SIG-M5 (cell line): Measurements from ENCODE around the gene MIA2.
"Not testable (repeated sequence)": the region's sequence is repeated elsewhere in the genome, so short reads cannot be mapped to it uniquely, and the experiment has no call there.

ENCODE experiments used
- DNase-seq: peaks from one replicate; lab custom pipeline; 2025; lab: John Stamatoyannopoulos, UW

Gene MIA2

DNA sequence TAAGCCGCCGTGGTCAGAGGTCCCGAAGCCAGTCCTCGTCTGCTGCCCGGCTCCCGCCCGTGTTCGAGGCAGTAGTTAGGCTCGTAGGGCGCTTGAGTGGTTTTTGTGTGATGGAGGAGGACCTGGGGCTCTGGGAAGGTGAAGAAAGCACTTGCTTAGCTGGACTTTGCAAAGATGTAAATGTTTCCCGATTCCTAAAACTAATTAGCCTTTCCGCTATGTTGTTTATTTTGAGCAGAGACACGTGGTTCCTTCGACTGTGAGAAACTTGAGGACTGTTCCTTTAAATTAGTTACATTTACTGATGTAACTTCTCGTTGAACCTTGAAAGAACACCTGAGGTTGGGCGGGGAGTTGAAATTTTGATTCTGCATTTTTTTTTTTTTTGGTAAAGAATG is 33.9 kb downstream of the MIA2 start:
- DNase-seq: no peak

DNA sequence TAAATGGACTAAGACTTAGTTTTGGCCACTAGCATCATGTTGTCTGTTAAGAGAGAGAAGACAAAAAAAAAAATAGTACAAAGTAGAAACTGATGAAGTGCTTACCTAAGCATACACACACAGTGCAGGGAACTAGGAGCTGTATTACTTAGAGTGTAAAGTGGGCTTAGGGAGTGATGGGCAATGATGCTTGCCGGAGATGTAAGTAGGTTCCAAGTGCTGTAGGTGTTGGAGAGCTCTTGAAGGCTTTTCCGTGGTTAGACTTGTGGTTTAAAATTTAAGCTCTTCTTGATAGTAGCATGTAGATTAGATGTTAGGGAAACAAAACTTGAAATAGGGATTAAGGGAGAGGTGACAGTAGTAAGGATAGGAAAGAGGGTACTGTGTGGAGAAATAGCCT is 34.7 kb downstream of the MIA2 start:
- DNase-seq: no peak

DNA sequence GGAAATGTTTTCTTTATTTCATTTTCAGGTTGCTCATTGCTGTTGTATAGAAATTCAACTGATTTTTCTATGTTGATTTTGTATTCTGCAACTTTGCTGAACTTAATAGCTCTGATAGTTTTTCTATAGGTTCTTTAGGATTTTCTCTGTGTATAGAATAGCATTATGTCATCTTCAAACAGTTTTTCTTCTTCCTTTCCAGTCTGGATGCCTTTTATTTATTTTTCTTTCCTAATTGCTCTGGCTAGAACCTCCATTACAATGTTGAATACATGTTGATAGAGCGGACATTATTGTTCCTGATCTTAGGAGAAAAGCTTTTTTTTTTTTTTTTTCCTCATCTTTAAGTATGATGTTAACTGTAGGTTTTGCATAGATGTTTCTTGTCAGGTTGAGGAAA is 39.2 kb downstream of the MIA2 start:
- DNase-seq: no peak

DNA sequence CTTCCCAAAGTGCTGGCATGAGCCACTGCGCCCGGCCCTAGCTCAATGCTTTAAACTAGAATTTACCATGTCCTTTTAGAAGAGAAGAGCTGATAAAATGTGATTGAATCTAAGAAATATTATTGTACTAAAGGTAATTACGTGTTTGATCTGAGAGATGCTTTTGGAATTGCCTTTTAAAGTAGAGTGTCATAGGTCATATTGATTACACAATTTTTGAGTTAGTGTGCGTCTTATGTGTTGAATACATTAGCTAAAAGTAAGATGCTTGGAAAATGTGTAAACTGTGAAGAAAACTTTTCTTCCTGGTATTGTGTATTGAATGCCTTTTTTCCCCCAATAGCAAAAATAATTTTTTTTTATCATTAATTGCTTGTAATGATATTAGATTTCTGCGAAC is 41.7 kb downstream of the MIA2 start:
- DNase-seq: no peak

DNA sequence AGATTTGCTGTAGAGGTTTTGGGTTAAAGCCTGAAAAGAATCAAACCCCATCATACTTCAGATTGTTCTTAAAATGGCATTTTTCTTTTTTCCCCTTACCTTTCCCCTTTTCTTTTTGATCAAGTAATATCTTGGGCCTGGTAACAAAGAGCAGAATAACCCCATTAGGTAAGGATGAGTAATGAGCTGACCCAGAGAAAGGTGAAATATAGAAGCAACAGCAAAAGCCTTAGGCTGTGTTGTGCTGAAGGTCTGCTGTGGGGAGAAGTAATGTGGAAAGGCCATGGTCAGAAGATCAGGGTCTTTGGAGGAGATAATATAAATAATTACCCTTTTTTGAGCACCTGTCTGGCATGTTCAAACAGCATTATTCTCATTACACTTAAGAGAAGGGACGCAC is 42.3 kb downstream of the MIA2 start:
- DNase-seq: no peak

DNA sequence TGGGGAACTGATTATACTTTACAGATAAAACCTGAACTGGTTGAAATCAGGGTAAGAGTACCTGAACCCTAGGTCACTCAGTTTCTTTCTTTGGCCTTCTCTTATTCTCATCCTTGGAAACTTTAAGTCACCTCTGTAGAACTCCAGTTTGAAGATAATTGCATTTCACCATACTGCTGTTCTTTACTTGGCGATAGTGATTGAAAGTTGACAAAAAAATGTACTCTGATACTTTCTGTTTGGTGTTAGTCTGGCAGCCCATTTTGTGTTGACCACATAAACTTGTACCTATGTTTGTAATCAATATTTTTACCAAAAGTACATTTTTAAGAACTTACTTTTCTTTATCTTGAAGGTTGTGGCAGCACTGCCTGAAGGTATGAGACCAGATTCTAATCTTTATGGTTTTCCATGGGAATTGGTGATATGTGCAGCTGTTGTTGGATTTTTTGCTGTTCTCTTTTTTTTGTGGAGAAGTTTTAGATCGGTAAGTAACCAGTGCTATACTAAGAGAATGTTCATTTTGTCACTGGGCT is 42.9 kb downstream of the MIA2 start:
- no peak for DNase-seq

DNA sequence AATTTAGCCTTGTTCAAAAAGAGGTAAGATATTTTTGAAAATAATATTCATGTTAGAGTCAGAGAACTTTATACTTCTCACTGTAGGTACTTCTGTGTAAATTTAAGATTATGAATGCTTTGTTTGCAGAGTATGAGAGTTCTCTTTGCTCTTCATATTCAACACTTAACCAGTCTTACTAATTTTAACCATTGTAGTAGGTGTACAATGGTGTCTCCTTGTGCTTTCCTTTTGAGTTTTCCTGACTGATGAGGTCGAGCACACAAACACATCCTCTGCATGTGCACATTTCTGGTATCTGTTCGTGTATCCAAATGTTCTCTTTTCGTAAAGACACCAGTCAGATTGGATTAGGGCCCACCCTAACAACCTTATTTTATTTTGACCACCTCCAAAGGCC is 45.8 kb downstream of the MIA2 start:
- no peak for DNase-seq

DNA sequence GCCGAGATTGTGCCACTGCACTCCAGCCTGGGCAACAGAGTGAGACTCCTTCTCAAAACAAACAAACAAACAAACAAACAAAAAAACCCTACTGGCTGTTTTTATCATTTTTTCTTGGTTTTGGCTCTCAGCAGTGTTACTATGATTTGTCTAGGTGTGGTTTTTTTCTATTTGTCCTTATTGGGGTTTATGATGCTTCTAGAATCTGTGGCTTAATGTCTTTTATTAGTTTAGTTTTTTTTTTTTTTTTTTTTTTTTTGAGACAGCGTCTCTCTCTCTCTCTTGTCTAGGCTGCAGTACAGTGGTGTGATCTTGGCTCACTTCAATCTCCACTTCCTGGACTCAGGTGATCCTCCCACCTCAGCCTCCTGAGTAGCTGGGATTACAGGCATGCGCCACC is 47.0 kb downstream of the MIA2 start:
- not testable (repeated sequence) for DNase-seq

DNA sequence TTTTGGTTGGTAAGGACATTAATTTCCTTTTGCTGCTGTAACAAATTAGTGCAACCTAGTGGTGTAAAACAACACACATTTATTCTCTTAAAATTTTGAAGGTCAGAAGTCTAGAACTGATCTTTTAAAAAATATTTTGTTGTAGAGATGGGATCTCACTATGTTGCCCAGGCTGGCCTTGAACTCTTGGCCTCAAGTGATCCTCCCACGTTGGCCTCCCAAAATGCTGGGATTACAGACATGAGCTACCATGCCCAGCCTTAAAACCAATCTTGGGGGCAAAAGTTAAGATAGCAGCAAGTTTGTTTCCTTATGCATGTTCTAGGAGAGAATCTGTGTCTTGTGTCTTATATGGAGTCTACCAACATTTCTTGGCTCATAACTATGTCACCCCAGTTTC is 55.8 kb downstream of the MIA2 start:
- DNase-seq: no peak

DNA sequence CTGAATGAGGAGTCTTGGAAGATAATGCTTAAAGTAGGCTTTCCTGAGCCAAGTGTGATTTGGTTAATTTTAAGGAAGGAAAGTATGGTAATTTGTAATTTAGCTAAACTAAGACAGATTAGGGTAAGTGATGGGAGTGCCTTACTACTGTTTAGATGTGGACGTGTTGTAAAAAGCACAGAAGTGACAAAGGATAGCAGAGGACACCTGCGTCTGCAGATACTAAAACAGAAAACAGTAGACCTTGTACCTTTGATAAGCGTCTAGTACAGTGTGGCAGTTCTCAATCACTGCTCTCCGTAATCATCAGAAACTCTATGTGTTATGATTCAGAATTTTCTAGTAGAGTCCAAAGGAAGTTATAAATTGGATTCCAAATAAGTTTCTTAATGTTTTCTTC is 58.0 kb downstream of the MIA2 start:
- no peak for DNase-seq

DNA sequence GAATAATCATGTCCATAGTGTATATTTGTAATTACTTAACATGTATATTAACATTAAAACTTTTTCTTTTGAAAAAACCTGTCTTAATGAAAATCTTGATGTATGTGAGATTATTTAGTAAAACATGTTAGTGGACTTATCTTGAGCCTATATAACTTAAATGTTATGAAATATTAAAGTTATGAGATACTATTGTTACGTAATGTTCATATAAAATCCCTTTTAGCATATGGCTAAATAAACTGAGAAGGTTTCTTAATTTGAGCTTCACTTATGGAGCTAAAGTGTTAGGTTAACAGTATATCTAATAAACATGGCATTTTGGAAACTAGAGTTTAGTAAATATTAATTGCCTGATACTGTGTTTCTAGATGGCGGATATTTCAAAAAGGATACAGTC is 59.9 kb downstream of the MIA2 start:
- no peak for DNase-seq

DNA sequence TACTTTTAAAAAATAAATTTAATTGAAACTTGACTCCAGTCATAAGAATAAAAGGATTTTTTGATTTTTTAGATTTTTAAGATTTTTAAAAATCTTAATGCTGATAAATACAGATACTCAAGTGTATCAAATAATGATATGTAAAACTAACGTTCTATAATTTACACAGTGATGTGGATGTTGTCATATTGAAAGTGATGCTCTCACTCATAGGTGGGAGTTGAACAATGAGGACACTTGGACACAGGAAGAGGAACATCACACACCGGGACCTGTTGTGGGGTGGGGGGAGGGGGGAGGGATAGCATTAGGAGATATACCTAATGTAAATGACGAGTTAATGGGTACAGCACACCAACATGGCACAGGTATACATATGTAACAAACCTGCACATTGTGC is 66.7 kb downstream of the MIA2 start:
- DNase-seq: not testable (repeated sequence)

DNA sequence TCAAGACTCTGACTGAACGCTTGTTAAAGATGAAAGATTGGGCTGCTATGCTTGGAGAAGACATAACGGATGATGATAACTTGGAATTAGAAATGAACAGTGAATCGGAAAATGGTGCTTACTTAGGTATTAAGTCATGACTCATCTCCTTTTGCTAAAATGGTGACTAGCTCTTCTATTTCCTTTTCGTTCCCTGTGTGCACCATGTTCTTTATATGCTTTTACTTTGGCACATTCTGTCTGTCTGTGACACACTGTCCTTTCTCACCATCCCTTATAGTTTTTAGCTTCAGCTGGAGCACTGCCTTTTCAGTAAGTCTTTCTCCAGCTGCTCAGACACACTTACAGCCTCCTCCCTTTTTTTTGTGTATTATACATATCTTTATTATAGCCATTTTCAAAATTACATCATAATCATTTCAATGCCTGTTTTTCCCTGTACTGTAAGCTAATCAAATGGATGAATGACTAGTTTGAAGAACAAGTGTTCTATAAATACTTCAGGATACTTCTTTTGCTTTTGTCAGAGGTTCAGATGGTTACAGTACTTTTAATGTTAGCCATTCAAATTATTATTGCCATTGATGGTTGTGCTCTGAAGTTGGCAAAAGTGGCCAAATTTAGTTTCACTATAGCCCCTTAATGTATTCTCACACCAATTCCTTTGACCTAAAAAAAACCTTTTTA is 68.6 kb downstream of the MIA2 start:
- DNase-seq: no peak

DNA sequence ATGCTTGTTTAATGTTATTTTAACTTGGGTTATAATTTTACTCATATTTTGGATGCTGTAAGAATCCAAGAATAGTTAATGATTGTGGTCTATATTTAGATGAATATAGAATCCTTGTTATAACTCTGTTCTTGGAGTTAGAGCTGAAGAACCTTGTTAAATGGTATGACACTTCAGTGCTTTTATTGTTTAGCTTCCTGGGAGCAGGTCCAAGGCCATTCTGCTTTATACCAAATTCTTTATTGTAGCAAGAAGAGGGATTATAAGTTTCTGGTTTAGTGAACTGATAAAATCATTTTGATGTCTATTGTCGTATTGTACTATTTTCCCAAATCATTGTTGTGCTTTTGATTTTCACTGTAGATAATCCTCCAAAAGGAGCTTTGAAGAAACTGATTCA is 69.4 kb downstream of the MIA2 start:
- no peak for DNase-seq

DNA sequence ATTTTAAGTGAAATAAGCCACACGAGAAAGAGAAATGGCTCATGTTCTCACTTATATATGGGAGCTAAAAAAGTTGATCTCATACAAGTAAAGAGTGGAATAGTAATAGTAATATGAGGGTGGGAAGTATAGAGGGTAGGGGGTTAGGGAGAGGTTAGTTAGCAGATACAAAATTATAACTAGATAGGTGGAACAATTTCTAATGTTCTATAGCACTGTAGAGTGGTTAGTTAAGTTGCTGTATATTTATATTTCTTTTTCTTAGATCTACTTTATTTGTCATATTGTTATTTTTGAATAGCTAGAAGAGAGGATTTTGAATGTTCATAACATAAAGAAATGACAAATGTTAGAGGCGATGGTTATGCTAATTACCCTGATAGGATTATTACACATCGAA is 74.1 kb downstream of the MIA2 start:
- DNase-seq: no peak

DNA sequence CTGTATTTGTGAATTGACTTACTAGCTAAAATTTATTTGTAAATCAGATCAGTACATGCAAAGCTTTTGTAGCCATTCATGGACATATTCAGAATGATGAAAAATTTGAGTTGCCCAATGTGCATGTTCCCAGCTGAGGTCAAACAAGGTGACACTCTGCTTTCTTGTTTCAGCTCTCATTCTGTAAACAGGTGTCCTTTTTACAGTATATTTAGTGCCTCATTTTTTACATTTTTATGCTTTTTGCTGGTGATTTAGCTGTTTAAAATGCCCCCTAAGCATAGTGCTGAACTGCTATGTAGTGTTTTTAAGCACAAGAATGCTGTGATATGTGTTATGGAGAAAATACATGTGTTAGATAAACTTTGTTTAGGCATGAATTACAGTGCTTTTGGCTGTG is 76.3 kb downstream of the MIA2 start:
- DNase-seq: no peak

DNA sequence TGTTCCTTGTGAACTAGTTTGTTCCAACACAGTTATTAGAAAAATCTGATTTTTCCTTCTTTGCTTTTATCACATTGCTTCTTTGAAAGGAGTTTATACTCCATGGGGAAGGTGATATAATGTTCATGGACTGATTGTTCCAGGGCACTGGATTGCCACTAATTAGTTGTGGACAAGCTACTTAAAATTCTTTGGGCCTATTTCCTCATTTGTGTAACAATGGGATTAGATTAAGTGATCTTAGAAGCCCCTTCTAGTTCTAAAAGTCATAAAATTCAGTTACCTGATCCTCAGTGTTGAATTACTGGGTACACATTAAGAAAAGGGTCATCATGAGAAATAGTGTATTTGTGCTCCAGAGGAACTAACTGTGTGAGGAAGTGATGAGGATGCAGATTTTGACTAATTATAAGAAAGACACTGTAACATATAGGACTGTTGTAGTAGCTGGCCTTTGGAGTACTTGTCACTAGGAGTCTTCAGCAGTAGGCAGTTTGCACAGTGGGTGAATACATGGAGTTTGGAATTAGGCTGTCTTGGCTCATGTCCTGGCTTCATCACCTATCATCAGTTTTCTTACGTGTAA is 82.2 kb downstream of the MIA2 start:
- no peak for DNase-seq

DNA sequence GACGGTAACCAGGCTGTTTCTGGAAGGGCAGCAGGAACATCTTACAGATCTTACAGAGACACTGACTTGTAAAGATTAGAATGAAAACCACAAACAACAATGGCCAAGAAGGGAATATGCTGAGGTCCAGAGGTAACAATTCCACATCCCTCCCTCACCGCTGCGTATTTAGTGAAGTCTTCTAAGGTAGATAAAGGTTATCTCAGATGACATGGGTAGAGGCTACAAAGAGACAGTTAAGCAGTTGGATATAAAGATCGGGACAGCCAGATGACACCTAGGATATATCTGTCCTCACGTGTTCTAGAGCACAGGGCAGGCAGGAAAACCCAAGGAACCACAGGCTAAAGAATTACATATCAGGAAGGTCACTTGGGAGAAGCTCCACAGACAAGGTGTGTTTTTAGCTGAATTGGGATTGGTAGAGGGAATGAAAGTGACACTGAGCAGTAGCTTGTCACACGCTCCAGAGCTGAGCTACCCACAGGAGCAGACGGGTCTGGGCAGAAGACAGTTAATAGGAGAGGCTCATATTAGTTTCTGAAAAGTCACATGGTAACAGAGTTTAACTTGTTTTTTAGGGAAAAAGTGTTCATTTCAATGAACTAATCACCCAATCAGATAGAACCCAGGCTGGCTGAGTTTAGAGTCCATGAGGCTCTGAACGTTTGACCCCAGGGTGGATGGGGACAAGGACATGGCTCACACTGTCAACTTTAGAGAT is 83.3 kb downstream of the MIA2 start:
- no peak for DNase-seq

DNA sequence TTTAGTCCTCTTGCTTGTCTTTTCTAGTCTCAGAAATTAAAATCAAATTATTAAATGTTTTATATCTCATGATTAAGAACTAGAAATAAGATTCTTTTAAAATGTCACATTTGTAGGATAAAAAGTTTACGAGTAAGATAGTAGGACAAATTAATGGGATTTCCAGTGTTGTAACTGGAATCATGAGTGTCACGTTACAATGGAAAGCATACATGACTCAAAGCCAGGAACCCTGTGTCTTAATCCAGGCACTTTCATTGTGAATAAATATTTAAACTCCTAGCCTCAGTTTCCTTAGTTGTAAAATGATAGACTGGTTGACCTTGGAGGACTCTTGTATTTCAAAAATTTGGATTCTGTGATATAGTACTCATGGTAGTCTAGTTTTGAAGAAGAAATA is 84.9 kb downstream of the MIA2 start:
- no peak for DNase-seq

DNA sequence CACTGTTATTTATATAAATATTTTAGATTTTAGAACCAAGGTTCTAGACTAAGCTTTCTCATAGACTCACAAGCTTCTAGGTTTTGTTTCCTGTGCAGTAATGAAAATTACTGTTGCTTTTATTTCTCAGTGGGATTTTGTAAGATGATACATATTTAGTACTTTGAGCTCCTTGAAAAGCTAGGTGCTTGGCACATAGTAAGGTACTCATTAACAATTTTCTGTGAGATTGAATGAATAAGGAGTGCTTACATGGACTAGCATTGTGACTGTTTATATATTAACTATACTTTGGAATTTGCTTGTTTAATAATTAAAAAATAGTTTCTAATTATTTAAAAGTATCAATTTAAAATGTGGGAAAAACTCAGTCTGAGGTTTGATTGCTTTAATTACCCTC is 85.7 kb downstream of the MIA2 start:
- no peak for DNase-seq

DNA sequence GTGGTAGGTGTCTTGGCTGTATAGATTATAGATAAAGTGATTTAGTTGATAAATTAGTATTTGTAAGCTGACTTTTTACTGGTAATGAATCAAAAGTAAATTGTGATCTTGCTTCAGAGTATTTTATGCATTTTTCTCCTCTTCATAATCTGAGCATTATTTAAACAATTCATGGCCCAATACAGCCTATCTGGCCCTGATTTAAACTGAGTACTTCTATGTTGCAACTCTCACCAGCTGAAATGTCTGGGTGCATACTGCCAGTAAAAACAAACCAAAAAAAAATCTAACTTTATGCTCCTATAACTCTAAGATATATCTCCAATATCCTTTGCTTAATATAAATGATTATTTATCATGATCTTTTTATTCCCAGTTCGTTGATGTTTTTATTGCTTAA is 86.6 kb downstream of the MIA2 start:
- DNase-seq: no peak

DNA sequence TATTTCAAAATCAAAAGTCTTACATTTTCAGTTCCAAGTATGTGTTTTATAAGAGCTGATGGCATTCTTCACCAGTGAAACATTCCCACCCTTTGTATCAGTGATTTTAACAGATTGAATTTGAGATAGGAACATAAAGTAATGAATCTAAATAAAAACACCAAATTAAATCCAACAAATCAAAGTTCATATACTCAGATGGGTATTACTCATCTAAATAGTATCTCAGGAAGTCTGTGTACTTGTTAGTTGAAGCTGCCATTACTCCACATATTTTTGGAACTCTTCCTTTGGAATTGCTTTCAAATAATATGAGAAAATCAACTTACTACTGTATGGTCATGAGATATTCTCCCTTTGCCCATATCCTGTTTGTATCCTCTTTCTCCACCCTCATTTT is 89.1 kb downstream of the MIA2 start:
- DNase-seq: no peak

DNA sequence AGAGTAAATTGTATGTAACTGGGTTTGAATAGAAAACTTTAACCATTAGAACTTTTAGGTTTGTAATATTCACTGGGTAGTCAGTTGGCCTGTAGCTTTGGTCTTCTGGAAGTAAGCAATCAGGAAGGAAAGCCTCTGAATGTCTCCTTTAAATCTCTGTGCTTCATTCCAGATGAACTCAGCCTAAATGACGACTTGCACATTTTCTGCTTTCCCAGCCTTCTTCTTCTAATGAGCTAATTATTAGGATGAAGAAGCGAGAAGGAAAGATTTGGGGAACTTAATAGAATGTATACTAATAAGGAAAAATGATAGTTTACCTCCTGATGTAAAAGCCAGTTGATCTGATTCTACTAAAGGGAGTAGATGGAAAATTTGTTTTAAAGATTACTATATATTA is 90.4 kb downstream of the MIA2 start:
- no peak for DNase-seq
